ENCODE data around the gene KIR3DL1.
"Not testable (repeated sequence)": the region's sequence is repeated elsewhere in the genome, so short reads cannot be mapped to it uniquely, and the experiment has no call there.

GRCh38 chr19:54843171-54843570 is 26.9 kb downstream of the KIR3DL1 start:
- TF ChIP-seq, protein P1, sequence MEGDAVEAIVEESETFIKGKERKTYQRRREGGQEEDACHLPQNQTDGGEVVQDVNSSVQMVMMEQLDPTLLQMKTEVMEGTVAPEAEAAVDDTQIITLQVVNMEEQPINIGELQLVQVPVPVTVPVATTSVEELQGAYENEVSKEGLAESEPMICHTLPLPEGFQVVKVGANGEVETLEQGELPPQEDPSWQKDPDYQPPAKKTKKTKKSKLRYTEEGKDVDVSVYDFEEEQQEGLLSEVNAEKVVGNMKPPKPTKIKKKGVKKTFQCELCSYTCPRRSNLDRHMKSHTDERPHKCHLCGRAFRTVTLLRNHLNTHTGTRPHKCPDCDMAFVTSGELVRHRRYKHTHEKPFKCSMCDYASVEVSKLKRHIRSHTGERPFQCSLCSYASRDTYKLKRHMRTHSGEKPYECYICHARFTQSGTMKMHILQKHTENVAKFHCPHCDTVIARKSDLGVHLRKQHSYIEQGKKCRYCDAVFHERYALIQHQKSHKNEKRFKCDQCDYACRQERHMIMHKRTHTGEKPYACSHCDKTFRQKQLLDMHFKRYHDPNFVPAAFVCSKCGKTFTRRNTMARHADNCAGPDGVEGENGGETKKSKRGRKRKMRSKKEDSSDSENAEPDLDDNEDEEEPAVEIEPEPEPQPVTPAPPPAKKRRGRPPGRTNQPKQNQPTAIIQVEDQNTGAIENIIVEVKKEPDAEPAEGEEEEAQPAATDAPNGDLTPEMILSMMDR (IDR thresholded peaks at IDR 0.05), result not testable (repeated sequence)
- TF ChIP-seq POLR2A (IDR thresholded peaks at IDR 0.05), result not testable (repeated sequence)

Measured in uterus (tissue), 2 donors.